HepG2 (cell line): Measurements from ENCODE around the gene DNAJC18. TPM values are rescaled to one million over a fixed set of nuclear protein-coding genes. Genes with fewer than 3 reads are reported as not detected.

Experiments
- ATAC-seq: fragments of 200-7000 bp; cut with Tn5 transposase; 3 replicates; pipeline ENCODE4 v1.9.1; 2020; ENCODE audit warnings: mild to moderate bottlenecking, moderate library complexity
- Bru-seq: library from RNA; stranded (reverse); fragments of 400-500 nt; gene quantifications from one replicate; lab custom pipeline; 2021; lab: Mats Ljungman, UMichigan
- BruChase-seq, 2 experiments: library from RNA; stranded (reverse); fragments of 400-500 nt; gene quantifications; one replicate each; lab custom pipeline; 2021; lab: Mats Ljungman, UMichigan
- BruUV-seq: library from RNA; stranded (reverse); fragments of 400-500 nt; replicated peaks from 2 replicates; lab custom pipeline; 2021; lab: Mats Ljungman, UMichigan
- CTCF ChIA-PET: fragments of 300-600 bp; formaldehyde crosslinking; extraction: SDS; loops from one replicate; lab custom pipeline; 2021; ENCODE audit warnings: low total read pairs, inconsistent platforms, low intra/inter-chr PET ratio; lab: Yijun Ruan, JAX
- POLR2A ChIA-PET: fragments of 350-600 bp; sonication (Branson Sonifier 250); formaldehyde crosslinking; loops from one replicate; lab custom pipeline; 2020; ENCODE audit warnings: antibody characterized with exemption, inconsistent platforms; lab: Yijun Ruan, JAX
- DNase-seq: peaks from one replicate; pipeline ENCODE4 v3.0.0-alpha.2; 2015; ENCODE audit warnings: low spot score
- FAIRE-seq: peaks from 3 replicates; lab custom pipeline; 2011; peaks lifted over from hg19 to GRCh38; lab: Jason Lieb, UNC
- H2AFZ ChIP-seq: one replicate; pipeline ENCODE4 v1.6.1; 2011; ENCODE audit warnings: low read length, inconsistent platforms
- H3K27ac ChIP-seq: fragments of 300-600 bp; 3 replicates; pipeline ENCODE4 v1.8.0; 2011; ENCODE audit warnings: mixed run types, mild to moderate bottlenecking, mixed read lengths, low read length, inconsistent platforms; ENCODE audit not compliant: insufficient read depth; ENCODE audit errors: extremely low read length
- H3K27me3 ChIP-seq, 2 experiments: fragments of 200-600 bp in 1 of 2; 2 replicates in 1 of 2; 3 replicates in 1 of 2; pipeline versions ENCODE4 v1.6.0 to v1.8.0; 2011; ENCODE audit warnings: low read length in 2 of 2, mild to moderate bottlenecking in 2 of 2, moderate library complexity in 2 of 2, inconsistent platforms in 1 of 2; ENCODE audit not compliant: insufficient read depth in 2 of 2, control insufficient read depth in 1 of 2
- H3K36me3 ChIP-seq, 2 experiments: fragments of 200-600 bp in 1 of 2; replicated peaks in 1 of 2; 2 replicates in 1 of 2; 3 replicates in 1 of 2; pipeline versions ENCODE4 v1.5.1 to v1.8.0; 2011; ENCODE audit warnings: low read length in 2 of 2, inconsistent platforms in 1 of 2; ENCODE audit not compliant: insufficient read depth in 2 of 2, control insufficient read depth in 1 of 2
- H3K4me1 ChIP-seq: 2 replicates; pipeline ENCODE4 v1.5.1; 2012; ENCODE audit warnings: low read length, inconsistent platforms; ENCODE audit not compliant: insufficient read depth
- H3K4me2 ChIP-seq: 2 replicates; pipeline ENCODE4 v1.6.0; 2011; ENCODE audit warnings: low read depth, low read length, inconsistent platforms
- H3K4me3 ChIP-seq, 3 experiments: fragments of 200-600 bp in 1 of 3; sonication (generic), shearing (Covaris generic) in 1 of 3; replicated peaks in 1 of 3; 2 replicates each; pipeline ENCODE4 v1.5.1; 2011 to 2016; ENCODE audit warnings: low read length in 3 of 3, inconsistent platforms in 2 of 3, low read depth in 2 of 3, mild to moderate bottlenecking in 2 of 3, control low read depth in 1 of 3, mixed read lengths in 1 of 3; ENCODE audit not compliant: insufficient read depth in 1 of 3
- H3K79me2 ChIP-seq: one replicate; pipeline ENCODE4 v1.6.1; 2011; ENCODE audit warnings: low read length, inconsistent platforms; ENCODE audit not compliant: insufficient read depth
- H3K9ac ChIP-seq: 2 replicates; pipeline ENCODE4 v1.6.0; 2011; ENCODE audit warnings: mild to moderate bottlenecking, low read depth, low read length, inconsistent platforms; ENCODE audit not compliant: insufficient read depth
- H3K9me3 ChIP-seq: 2 replicates; pipeline ENCODE4 v1.5.1; 2012; ENCODE audit warnings: mild to moderate bottlenecking, low read length
- H4K20me1 ChIP-seq: 2 replicates; pipeline ENCODE4 v1.6.0; 2011; ENCODE audit warnings: inconsistent platforms, mild to moderate bottlenecking, low read length, moderate library complexity; ENCODE audit not compliant: insufficient read depth
- ETV6 ChIP-seq: sonication (generic); formaldehyde crosslinking; conservative IDR thresholded peaks from 2 replicates; pipeline ENCODE4 v1.4.0; 2020; ENCODE audit warnings: missing genetic modification reagents
- GTF2F1 ChIP-seq: fragments of 150-350 bp; IDR thresholded peaks from 2 replicates; pipeline ENCODE4 v1.6.1; 2014; ENCODE audit warnings: low read length
- HMGXB3 ChIP-seq: sonication (generic); formaldehyde crosslinking; IDR thresholded peaks from 2 replicates; pipeline ENCODE4 v1.4.0; 2020; ENCODE audit warnings: missing genetic modification reagents, borderline replicate concordance
- HOXA7 ChIP-seq: sonication (generic); formaldehyde crosslinking; IDR thresholded peaks from 2 replicates; pipeline ENCODE4 v1.8.1; 2022; ENCODE audit warnings: mild to moderate bottlenecking, missing genetic modification reagents, moderate library complexity
- MEIS1 ChIP-seq: sonication (generic); formaldehyde crosslinking; IDR thresholded peaks from 2 replicates; pipeline ENCODE4 v1.9.0; 2021; ENCODE audit warnings: mild to moderate bottlenecking, missing genetic modification reagents, moderate library complexity, borderline replicate concordance
- RNF2 ChIP-seq: fragments of 450-650 bp; conservative IDR thresholded peaks from 2 replicates; pipeline ENCODE4 v1.6.1; 2016; ENCODE audit warnings: low read depth
- THYN1 ChIP-seq: sonication (generic); formaldehyde crosslinking; IDR thresholded peaks from 2 replicates; pipeline ENCODE4 v1.8.1; 2023; ENCODE audit warnings: low read depth, mild to moderate bottlenecking, moderate library complexity, missing genetic modification reagents, borderline replicate concordance
- ZNF280B ChIP-seq: sonication (generic); formaldehyde crosslinking; IDR thresholded peaks from 2 replicates; pipeline ENCODE4 v1.5.0; 2020; ENCODE audit warnings: missing genetic modification reagents, mild to moderate bottlenecking, borderline replicate concordance
- ZNF572 ChIP-seq: sonication (generic); formaldehyde crosslinking; IDR thresholded peaks from 2 replicates; pipeline ENCODE4 v1.5.1; 2020; ENCODE audit warnings: mild to moderate bottlenecking, missing genetic modification reagents
- ZNF841 ChIP-seq: sonication (generic); formaldehyde crosslinking; IDR thresholded peaks from 2 replicates; pipeline ENCODE4 v1.8.1; 2023; ENCODE audit warnings: missing genetic modification reagents, borderline replicate concordance
- WGBS: methylation state at CpG from one replicate; pipeline ENCODE4 v1.1.6; 2017; ENCODE audit warnings: low lambda C conversion rate; 5-methylcytosine and 5-hydroxymethylcytosine counted together
- in situ Hi-C: cut with HindIII; loops from 2 replicates; pipeline ENCODE4 v1.10.0; 2017; ENCODE audit warnings: low pct_unique_long_range_greater_than_20kb; ENCODE audit not compliant: extremely low pct_ligation_motif_present
- intact Hi-C: fragments of 100-400 bp; cut with micrococcal nuclease; formaldehyde crosslinking; loops from one replicate; pipeline ENCODE4 v1.10.0; 2022; ENCODE audit not compliant: unreplicated experiment
- long read RNA-seq, 2 experiments: library from RNA in 1 of 2; library from polyadenylated mRNA in 1 of 2; stranded (forward) in 1 of 2; unstranded in 1 of 2; transcript quantifications; one replicate each; pipeline ENCODE4 v2.0.0, GENCODE V29; 2019 to 2022
- polyA minus RNA-seq, 3 experiments: library from RNA; depleted of rRNA, polyadenylated mRNA; stranded (reverse); fragments of >200 nt; gene quantifications; 2 replicates each; pipeline ENCODE4 v1.2.3, GENCODE V29; 2011; ENCODE audit warnings: low replicate concordance in 1 of 3
- polyA plus RNA-seq, 8 experiments: library from polyadenylated mRNA; depleted of rRNA in 3 of 8; stranded (reverse) in 7 of 8; unstranded in 1 of 8; fragments of >200 nt; fragmentation: Illumina TruSeq in 4 of 8; extraction: Trizol in 4 of 8; gene quantifications; 2 replicates each; pipeline versions ENCODE4 v1.2.1 to v1.2.3, GENCODE V29; 2011 to 2016; ENCODE audit warnings: low read depth in 4 of 8, missing spikeins in 1 of 8, mixed read lengths in 1 of 8; ENCODE audit not compliant: insufficient read depth in 1 of 8
- total RNA-seq, 5 experiments: library from RNA; depleted of rRNA; stranded (reverse); fragments of >200 nt; fragmentation: Illumina TruSeq; extraction: Trizol; gene quantifications; 2 replicates each; pipeline ENCODE4 v1.2.3, GENCODE V29; 2016; ENCODE audit warnings: low read depth in 1 of 5

Gene DNAJC18
- total RNA-seq (2016; rRNA removed; fragmentation: Illumina TruSeq; extraction: Trizol) = 6.5 and 9.6 TPM in 2 replicates
- 2.3 and 2.5 TPM in 2 replicates for total RNA-seq (2016; cell fraction: cytosol; rRNA removed; fragmentation: Illumina TruSeq; extraction: Trizol; ENCODE audit: low read depth)
- 5.6 and 9.2 TPM in 2 replicates for total RNA-seq (2016; cell fraction: insoluble cytoplasmic fraction; rRNA removed; fragmentation: Illumina TruSeq; extraction: Trizol)
- 4.6 and 5.4 TPM in 2 replicates for total RNA-seq (2016; cell fraction: membrane; rRNA removed; fragmentation: Illumina TruSeq; extraction: Trizol)
- 6.0 and 8.1 TPM in 2 replicates for total RNA-seq (2016; cell fraction: nucleus; rRNA removed; fragmentation: Illumina TruSeq; extraction: Trizol)
- polyA plus RNA-seq (2011; rRNA removed) = 5.7 and 6.6 TPM in 2 replicates
- 2.3 and 3.6 TPM in 2 replicates for polyA plus RNA-seq (2011; cell fraction: cytosol; rRNA removed)
- polyA plus RNA-seq (2011; cell fraction: nucleus; rRNA removed) = 1.3 and 1.6 TPM in 2 replicates
- polyA plus RNA-seq (2012) = 9.7 and 12.5 TPM in 2 replicates
- polyA plus RNA-seq (2016; cell fraction: cytosol; fragmentation: Illumina TruSeq; extraction: Trizol; ENCODE audit: low read depth) = 1.6 and 4.1 TPM in 2 replicates
- polyA plus RNA-seq (2016; cell fraction: insoluble cytoplasmic fraction; fragmentation: Illumina TruSeq; extraction: Trizol; ENCODE audit: low read depth) = 9.3 and 9.5 TPM in 2 replicates
- 4.1 and 4.4 TPM in 2 replicates for polyA plus RNA-seq (2016; cell fraction: membrane; fragmentation: Illumina TruSeq; extraction: Trizol; ENCODE audit: low read depth)
- 7.1 and 8.5 TPM in 2 replicates for polyA plus RNA-seq (2016; cell fraction: nucleus; fragmentation: Illumina TruSeq; extraction: Trizol; ENCODE audit: insufficient read depth, low read depth)
- polyA minus RNA-seq (2011; rRNA and poly(A)+ RNA removed; ENCODE audit: low replicate concordance) = 3.3 and 4.3 TPM in 2 replicates
- 4.4 and 5.2 TPM in 2 replicates for polyA minus RNA-seq (2011; cell fraction: cytosol; rRNA and poly(A)+ RNA removed)
- polyA minus RNA-seq (2011; cell fraction: nucleus; rRNA and poly(A)+ RNA removed) = 3.1 and 3.6 TPM in 2 replicates
- percentile 49 among the genes with signal in this experiment for Bru-seq, nascent RNA
- BruChase-seq, experiment 1, labeled RNA remaining after a 6-hour chase = percentile 54 among the genes with signal in this experiment
- percentile 49 among the genes with signal in this experiment for BruChase-seq, experiment 2, labeled RNA remaining after a 2-hour chase
- long read RNA-seq, experiment 1, full-length matches to known transcripts = 3 of 3 reads
- long read RNA-seq, experiment 1, partial matches to known transcripts = 0 of 3 reads
- long read RNA-seq, experiment 1, other reads (novel, unspliced or antisense) = 0 of 3 reads
- long read RNA-seq, experiment 2, full-length matches to known transcripts = 12 of 23 reads
- long read RNA-seq, experiment 2, partial matches to known transcripts = 2 of 23 reads
- long read RNA-seq, experiment 2, other reads (novel, unspliced or antisense) = 9 of 23 reads

- in situ Hi-C loops = no loop called here
- FAIRE-seq = peak; percentile 92
- ATAC-seq = peak; percentile 97
- intact Hi-C loops = loop anchor here (5.0 to 10.0 kb wide), 2 partner anchors 63 to 306 kb away; no protein-coding TSS in a partner anchor
- POLR2A ChIA-PET = interaction anchor here (0.7 to 2.4 kb wide), 25 partner anchors 9 to 241 kb away, joined by 3 to 52 read pairs (median 4); partner anchors contain the start of genes MATR3, SIL1, SPATA24 and STING1
- H3K27me3 ChIP-seq = 0 out of 5 replicates have a peak, but pooled peaks cover 0 to 7% of the 10 kb centered on the region in 2 experiments
- peak within 1 kb of the TSS; percentile 87 for H2AFZ ChIP-seq
- H3K9ac ChIP-seq = peak within 1 kb of the TSS; percentile 84
- H4K20me1 ChIP-seq = no peaks in the 10 kb centered on the region
- WGBS = under 1% methylated on average over 31 of the region's 49 CpGs
- BruUV-seq = no TSS peak
- H3K4me3 ChIP-seq = peak within 1 kb of the TSS; percentile 89 to 98 (median 89)
- H3K9me3 ChIP-seq = no peaks in the 10 kb centered on the region
- CTCF ChIA-PET = no interaction called here
- peaks cover 15% of the 10 kb centered on the region for H3K4me1 ChIP-seq
- DNase-seq = peak; percentile 81
- peak within 1 kb of the TSS; percentile 94 for H3K4me2 ChIP-seq
- peak within 1 kb of the TSS; percentile 73 for H3K27ac ChIP-seq
- no peaks in the 10 kb centered on the region for H3K79me2 ChIP-seq
- no peaks in the 10 kb centered on the region for H3K36me3 ChIP-seq
- TF ChIP-seq ZNF841 (no peak), HOXA7 (no peak), RNF2 (no peak), ZNF572 (CRISPR knock-in tag) (no peak), MEIS1 (no peak), HMGXB3 (peak; percentile 47; the same call in 1 of the 2 replicates), THYN1 (CRISPR knock-in tag) (no peak), ZNF280B (CRISPR knock-in tag) (no peak; the same call in 1 of the 2 replicates), GTF2F1 (no peak), ETV6 (CRISPR knock-in tag) (no peak)
Measured at GRCh38 chr5:139439013-139439903, at the start of gene DNAJC18. Gene DNAJC18, minus strand, starts transcription at chr5:139439525. Its CDS starts 80 bp downstream, at chr5:139439445.
